Amniotic stem cell (primary cell): Measurements from ENCODE around the gene ITGA7.

Experiments used
- DNase-seq: peaks from one replicate; lab custom pipeline; 2025; lab: John Stamatoyannopoulos, UW

The ITGA7 gene

DNA sequence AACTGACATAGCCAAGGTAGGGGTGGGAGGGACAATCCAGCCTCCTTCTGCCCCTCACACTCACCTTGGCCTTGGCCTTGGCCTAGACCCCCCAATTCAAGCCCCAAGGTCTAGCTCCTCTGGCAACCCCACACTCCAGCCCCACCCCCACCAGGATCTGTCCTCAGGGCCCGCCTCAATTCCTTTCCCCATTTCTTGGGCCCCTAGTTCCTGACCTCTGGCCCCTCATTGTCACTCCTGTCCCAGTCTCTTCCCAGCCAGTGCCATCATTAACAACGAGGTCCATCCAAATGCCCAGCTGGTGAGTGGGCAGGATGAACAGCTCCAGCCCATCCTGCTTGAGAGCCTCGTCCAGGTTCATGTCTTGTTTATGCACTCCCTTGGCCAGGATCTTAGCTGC, 28.4 kb upstream of the ITGA7 start:
- no peak for DNase-seq

DNA sequence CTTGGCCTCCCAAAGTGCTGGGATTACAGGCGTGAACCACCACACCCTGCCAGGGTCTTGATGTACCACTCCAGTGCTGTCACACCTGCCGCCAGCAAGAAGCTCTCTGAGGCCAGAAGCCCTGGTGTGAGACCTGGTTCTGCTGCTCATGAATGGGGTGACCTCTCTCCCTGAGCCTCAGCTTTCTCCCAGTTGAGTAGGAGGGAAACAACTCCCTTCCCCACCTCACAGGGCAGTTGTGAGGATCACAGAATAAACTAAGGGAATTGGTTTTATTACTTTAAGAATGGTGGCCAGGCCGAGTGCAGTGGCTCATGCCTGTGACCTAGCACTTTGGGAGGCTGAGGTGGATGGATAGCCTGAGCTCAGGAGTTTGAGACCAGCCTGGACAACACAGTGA, 26.9 kb upstream of the ITGA7 start:
- no peak for DNase-seq

DNA sequence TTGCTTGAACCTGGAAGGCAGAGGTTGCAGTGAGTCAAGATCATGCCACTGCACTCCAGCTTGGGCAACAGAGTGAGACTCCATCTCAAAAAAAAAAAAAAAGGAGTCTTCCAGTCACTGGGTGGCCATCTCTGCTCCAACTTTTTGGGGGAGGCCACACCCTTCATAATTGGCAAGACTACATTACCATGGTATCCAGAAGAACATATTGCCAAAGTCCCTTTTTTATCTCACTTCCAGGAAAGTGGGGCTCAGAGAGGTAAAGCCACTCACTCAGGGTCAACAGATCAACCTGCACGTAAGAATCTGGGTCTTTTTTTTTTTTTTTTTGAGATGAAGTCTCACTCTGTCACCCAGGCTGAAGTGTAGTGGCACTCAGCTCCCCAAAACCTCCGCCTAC, 26.2 kb upstream of the ITGA7 start:
- no peak for DNase-seq

DNA sequence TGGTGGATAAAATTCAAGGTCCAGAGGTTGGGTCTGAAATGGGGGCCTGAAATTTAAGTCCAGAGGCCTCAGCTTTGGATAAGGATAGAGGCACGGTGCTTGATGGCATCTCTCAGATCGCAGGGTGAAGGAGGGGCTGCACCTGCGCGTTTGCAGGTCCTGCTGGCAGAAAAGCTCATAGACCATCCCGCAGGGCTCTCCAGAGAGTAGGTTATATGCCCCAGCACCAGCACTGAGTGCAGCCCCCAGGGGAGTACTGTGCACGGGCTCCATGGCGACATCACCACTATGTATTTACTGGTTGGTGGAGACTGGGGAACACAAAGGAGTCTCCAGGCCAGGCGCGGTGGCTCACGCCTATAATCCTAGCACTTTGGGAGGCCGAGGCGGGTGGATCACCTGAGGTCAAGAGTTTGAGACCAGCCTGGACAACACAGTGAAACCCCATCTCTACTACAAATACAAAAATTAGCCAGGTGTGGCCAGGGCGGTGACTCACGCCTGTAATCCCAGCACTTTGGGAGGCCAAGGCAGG, 25.4 kb upstream of the ITGA7 start:
- DNase-seq, result no peak

DNA sequence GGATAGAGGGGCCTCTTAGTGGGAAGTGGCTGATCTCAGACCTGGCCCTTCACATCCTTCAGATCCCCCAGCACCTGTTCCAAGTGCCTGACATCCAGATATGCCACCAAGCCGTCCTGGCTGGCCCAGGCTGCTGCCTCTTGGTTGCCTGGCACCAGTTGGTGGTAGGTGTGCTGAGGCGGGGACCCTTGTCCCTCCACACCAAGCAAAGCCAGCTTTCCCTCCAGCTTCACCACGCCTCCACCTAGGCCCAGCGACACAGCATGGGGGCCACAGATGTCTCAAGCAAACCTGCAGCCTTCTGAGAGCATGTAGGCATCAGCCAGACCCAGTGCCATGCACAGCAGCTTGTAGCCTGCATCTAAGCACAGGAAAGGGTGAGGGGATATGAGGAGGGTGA, 24.6 kb upstream of the ITGA7 start:
- no peak for DNase-seq

DNA sequence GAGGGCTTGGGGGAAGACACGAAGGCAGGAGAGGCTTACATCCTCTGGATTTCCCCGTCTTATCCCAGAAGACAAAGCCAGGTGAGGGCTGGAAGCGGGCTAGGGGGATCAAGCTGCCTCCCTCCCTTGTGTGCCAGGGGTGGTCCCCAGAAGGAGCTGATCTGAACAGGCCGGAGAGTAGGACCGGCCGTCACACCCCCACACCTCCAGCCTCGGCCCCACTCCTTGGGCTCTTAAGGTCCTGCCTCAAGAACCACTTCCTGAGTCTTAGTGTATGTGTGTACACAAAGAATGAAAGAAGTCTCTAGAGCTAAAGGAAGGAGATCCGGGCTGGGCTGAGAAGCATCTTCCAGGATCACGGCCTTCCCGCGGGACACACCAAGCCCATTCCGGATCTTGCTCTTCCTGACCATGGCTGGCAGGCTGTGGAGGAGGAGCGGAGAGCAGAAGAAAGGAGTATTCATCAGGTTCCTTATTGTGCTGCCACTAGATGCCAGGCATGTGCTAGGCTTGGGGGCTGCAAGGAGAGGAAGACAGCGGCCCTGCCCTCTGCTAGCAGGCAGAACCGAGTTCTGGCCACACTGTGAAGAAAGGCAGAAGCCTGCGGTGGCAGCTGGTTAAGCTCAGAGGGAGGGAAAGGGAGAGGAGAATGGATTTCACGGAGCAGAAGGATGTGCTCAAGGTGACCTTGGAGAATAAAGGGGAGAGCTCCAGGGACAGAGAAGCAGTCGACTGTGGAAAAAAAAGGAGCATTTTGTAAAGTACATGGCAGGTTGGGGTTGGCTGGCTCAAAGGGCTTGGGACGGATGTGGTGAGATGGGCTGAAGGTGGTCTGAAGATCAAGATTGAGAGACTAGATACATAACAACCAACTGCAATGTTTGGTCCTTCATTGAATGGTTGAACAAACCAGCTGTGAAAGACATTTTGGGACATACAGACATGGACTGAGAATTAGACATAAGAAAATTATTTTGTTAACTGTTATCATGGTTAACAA, 22.4 kb upstream of the ITGA7 start:
- DNase-seq, result peak; percentile 39

DNA sequence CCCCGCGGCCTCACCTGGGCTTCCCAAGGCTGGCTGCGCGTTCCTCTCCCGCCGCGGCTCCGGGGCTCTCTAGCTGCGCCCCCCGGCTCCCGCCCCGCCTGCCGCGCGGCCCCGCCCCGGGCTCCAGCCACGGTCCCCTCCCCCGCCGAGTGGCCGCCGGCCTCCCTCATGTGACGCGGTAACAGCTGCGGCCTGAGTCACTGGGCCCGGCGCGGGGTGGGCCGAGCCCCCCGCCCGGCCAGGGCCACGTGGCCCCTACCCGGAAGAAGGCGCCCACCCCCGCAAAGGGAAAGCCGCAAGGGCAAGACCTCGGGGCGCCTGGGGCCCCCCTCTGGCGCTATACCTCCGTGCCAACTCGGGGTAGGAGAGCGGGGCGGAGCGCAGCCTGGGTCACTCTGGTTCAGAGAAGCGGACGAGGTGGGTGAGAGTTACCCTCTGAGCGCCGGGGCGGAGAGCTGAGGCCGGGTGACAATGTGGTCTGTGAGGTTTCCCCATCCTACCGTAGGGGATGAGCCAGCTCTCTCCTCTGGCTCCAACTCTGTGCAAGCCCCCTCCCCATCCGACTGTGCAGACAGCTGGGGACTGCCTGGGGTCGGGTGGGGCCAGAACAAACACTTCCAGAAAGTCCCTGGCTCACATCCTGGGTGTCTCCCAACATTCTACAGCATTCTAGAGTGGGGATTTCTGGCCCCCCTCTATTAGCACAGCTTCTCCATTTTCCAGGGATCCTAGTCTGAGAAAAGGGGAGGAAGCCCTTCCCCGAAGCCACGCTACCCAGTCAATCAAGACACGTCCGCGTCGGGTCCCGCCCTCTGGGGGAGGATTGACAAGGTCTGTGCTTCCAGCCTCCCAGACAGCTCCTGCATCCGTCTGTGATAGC, 21.5 kb upstream of the ITGA7 start, which contains the start of gene CD63:
Gene CD63 (minus strand): TSS at position 71 of the 880 bp plus-strand sequence. CDS start 668 bp downstream, outside the sequence.
- peak; percentile 75 for DNase-seq

DNA sequence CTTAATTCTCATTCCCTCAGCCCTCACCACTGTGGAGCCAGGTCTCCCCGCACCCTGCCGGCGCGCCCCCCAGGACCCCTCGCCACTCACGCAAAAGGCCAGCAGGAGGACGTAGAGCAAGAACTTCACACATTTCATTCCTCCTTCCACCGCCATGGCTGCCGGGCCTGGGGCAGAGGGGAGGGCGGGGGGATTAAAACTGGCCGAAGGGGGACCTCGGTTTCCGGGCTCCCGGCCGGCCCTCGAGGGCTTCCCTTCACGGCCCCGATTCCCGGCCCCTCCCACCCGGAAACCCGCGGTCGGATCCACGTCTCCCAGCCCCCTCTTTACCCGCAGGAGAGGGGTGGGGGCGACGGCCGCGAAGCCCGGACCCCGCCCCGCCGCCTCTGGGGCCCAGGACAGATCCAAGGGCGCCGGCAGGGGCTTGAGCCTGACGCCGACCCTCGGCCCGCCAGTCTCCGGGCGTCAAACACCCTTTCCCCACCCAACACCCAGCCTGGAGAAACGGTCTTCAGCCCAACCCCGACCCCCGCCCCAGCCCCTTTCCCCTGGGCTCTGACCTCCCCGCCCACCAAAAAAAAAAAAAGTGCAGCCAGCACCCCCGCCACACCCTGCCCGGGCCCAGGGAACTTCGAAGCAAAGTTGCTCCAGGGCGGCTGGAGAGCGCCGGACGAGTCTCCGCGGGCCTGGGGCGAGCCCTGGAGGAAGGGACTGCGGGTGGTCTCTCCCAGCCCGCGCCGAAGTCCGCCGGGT, 20.7 kb upstream of the ITGA7 start:
- no peak for DNase-seq

DNA sequence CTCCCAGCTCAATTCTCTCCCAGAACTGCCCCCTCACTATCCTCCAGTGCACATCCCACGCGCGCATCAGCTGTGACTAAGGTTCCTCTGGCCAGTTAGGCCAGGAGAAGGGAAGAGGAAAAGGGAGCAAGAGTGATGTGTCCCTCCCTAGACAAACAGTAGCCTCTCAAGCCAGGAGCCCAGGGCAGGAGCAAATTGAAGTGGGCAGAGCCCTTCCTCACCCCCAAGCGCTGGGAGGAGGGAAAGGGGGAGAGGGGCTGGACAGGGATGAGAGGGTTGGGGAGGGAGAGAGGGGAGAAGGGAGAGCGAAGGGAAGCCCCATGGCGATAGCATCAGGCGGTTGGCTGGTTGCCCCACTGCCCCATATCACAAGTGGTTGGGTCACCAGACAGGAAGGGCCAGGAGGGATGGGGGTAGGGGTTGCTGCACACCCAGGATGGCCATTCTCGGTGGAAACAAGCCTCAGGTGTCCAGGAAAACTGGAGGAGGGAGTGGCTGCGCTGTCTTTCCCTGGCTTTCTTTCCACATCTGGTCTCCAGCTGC, 20.0 kb upstream of the ITGA7 start:
- peak; percentile 53 for DNase-seq

DNA sequence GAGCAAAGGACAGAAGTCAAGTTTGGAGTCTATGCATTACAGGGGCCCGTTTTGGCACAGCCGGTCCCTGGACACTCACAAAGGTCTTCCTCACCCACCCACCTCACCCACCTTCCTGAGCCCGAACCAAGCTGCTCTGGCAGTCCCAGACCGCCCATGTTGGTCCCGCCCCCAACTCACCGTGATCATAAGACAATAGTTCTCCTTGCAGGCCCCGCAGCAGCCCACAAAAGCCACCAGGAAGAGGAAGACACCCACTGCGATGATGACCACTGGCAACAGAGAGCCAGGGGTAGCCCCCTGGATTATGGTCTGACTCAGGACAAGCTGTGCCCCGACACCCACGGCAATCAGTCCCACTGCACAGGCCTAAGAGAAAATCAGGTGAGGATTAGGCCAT, 19.3 kb upstream of the ITGA7 start:
- DNase-seq, result no peak

DNA sequence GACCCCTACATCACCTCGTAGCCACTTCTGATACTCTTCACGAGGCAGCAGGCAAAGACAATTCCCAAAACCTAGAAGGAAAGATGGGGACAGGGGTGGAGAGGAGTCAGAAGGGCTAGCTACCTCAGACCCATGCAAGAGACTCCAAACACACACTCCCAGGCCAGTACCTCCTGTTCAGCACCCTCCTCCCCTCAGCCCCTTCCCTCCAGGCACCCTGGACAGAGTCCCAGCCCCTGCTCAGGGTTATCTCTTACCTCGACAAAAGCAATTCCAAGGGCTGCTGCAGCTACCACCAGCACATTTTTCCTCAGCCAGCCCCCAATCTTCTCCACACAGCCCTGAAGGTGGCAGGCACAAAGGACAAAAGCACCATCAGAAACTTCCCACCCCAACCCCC, 17.9 kb upstream of the ITGA7 start:
- DNase-seq, result no peak

DNA sequence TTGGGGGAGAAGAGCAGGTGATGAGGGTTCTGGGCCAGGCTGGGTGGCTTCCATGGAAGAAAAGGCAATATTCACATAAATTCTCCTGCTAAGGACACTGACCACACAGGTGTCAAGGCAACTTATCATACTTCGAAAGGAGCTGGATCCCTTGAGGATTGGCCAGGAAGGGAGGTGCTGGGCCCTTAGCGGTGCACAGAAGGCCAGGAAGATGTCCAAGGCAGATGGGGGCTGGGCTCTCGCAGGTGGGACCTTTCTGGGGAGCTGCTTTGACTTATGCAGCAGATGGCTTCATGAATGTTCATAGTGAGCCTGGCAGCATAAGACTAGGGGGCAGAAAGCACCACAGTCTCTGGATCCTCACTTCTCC, 17.2 kb upstream of the ITGA7 start:
- no peak for DNase-seq

DNA sequence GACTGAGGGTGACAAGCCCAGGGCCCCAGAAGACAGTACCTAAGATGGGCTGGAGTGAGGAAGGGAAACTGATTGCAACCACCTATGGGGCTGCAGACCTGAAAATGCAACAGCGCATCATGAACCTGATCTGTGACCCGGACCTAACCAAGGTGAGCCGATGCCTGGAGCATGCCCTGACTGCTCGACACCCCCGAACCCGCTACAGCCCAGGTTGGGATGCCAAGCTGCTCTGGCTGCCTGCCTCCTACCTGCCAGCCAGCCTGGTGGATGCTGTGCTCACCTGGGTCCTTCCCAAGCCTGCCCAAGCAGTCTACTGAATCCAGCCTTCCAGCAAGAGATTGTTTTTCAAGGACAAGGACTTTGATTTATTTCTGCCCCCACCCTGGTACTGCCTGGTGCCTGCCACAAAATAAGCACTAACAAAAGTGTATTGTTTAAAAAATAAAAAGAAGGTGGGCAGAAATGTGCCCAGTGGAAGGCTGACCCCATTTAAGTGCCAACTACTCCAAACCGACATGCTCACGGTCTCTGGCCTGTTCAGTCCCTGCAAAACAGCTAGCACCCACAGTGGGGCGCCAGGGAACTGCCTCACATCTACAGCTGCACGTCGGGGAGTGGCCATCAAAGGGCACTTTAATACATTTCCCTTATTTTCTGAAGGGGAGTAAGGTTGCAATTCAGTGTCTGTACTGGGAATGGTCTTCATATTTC, 16.7 kb upstream of the ITGA7 start:
- DNase-seq, result no peak

DNA sequence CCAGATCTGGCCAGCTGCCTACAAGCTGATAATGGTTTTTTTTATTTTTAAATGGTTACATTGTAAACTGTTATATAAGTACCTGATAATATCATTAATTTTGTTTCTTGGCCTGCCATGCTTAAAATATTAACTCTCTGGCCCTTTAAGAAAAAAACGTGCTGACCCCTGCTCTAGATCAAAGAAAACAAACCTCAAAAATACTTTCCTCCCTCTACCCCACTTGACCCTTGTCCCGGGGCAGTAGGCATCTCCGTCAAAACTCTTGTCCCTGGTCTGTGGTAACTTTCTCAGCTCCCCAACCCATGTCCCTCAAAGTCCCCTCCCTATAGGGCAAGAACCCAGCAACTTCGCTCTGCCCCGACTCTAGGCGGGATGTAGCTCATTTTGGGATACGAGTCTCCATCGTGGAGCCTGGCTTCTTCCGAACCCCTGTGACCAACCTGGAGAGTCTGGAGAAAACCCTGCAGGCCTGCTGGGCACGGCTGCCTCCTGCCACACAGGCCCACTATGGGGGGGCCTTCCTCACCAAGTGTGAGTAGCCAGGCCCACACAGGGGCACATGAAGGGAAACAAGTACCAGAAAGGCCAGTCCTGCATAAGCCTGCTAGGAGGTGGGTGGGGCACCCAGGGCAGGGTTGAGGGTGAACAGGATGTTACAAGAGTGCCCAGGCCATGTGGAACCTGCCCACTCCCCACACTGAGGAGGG, 16.0 kb upstream of the ITGA7 start:
- DNase-seq, result no peak

DNA sequence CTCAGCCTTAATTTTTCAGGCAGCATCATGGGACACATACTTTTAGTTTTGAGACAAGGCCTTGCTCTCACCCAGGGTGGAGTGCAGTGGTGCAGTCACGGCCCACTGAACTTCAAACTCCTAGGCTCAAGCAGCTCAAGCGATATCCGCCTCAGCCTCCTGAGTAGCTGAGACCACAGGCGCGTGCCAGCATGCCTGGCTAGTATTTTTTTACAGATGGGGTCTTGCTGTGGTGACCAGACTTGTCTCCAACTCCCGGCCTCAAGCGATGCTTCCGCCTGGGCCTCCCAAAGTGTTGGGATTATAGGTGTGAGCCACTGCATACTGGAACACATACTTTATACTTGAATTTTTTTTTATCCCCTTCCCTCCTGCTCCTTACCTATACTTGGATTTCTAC, 15.2 kb upstream of the ITGA7 start:
- no peak for DNase-seq

DNA sequence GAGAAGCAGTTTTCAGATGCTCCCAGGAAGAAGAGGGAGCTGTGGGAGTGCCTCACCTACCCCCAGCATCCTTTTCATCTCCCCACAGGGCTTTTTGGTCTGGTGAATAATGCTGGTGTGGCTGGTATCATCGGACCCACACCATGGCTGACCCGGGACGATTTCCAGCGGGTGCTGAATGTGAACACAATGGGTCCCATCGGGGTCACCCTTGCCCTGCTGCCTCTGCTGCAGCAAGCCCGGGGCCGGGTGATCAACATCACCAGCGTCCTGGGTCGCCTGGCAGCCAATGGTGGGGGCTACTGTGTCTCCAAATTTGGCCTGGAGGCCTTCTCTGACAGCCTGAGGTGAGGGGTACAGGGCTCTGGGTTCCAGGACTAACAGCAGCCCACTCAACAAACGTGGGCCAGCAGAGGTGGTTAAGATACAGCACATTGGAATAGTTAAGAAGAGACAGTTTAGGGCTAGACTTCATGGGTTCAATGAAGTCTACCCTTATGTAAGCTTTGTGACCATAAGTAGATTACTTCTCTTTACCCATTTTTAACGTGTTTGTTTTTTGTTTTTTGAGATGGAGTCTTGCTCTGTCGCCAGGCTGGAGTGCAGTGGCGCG, 14.0 kb upstream of the ITGA7 start:
- no peak for DNase-seq

DNA sequence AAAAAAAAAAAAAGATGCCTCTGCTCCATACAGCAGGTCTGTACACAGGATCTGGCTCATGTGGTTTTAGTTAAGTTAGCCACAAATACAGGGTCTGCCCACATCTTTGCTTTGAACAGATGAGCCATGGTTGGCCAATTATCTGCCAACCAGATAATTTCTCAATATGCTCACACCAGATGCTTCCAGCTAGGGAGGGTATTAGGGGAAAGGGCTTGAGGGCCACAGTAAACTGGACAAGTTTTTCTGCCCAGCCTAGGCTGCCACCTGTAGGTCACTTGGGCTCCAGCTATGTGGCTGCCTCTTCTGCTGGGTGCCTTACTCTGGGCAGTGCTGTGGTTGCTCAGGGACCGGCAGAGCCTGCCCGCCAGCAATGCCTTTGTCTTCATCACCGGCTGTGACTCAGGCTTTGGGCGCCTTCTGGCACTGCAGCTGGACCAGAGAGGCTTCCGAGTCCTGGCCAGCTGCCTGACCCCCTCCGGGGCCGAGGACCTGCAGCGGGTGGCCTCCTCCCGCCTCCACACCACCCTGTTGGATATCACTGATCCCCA, 13.3 kb upstream of the ITGA7 start:
- DNase-seq, result peak; percentile 87

DNA sequence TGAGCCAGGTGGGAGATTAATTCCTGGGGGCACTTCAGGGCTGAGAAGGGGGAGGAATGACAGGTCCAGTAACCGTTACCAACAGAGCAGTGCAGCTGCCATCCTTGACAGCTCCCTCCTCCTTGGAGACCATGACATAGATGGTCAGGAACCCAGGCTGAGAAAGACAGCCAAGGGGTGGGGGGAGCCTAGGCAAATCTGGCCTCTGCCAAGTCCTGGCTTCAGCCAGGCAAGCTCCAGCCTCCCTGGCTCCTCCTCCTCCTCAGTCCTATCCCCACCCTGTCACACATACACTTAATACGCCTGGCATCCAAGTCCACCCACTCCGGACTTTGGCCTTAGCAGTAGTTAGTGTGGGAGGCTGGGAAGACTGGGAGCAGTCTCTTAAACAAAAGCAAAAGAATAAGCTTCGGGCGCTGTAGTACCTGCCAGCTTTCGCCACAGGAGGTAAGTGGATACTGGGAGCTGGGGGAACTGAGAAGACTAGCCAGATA, 12.4 kb upstream of the ITGA7 start, which contains the start of gene RDH5:
Gene RDH5 (plus strand): TSS at position 323 of the 494 bp plus-strand sequence. CDS start 792 bp downstream, outside the sequence.
- peak; percentile 66 for DNase-seq

DNA sequence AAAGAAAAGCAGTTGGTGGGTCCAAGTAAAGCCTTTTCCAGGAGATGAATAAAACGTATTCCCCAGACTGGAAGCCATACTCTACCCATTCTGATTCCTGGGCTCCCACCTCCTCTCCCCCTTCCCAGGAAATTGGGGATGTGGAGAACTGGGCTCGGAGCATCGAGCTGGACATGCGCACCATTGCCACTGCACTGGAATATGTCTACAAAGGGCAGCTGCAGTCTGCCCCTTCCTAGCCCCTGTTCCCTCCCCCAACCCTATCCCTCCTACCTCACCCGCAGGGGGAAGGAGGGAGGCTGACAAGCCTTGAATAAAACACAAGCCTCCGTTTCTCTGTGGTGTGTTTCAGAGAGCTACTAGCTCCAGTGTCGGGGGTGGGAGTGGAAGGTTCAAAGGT, 11.7 kb upstream of the ITGA7 start:
- DNase-seq, result no peak
